Epidermal melanocyte (primary cell): ENCODE data around the gene CNMD.

Experiments used
- DNase-seq: peaks from one replicate; pipeline ENCODE4 v3.0.0; 2011; ENCODE audit warnings: low spot score; ENCODE audit not compliant: insufficient read length

CNMD gene

DNA sequence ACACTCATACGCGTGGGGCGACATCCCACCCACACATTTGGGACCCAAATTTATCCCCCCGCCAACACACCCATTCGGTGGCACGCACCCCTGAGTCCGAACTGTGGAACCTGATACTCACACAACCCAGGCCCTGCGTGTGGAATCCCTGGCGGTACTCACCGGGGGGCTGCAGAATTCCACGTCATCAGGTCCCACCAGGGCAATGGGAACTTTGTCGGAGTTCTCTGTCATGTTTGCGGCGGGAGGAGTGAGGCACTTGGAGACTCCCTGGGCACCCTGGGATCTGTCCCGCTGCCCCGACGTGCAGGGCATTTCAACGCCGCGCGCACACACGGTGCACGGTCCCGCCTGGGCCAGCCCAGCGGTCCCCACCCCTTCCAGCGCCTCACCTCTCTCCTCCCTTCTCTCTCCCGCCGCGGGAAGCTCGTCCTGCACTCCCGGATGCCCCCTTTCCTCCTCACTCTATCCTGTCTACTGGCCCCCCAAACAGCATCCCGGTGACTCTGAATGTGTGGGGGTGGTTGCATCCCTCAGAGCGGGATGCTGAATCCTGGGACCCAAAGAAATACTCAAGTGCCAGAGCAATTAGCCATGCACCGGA lies at the start of gene CNMD:
Gene CNMD (minus strand): TSS at position 353 of the 604 bp plus-strand sequence. CDS start 119 bp downstream, at position 234.
- no peak for DNase-seq

DNA sequence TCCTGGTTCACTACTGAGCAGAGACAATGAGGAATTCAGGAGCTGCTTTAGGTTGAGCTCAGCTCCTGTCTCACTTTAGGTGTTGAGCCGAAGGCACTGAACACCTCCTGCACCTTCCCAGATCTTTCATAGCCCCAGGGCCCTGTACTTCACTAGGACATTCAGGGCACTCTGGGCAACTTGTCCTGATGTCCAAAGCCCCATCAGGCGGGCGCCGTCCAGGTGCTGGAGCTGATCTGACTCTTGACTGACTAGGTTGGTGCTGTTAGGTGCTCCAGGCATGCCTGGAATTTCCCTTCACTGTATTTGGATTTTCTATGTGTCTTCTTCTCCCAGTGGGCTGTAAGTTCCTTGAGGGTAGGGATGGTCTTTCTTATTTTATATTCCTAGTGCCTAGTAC lies 48.4 kb upstream of the CNMD start:
- no peak for DNase-seq

DNA sequence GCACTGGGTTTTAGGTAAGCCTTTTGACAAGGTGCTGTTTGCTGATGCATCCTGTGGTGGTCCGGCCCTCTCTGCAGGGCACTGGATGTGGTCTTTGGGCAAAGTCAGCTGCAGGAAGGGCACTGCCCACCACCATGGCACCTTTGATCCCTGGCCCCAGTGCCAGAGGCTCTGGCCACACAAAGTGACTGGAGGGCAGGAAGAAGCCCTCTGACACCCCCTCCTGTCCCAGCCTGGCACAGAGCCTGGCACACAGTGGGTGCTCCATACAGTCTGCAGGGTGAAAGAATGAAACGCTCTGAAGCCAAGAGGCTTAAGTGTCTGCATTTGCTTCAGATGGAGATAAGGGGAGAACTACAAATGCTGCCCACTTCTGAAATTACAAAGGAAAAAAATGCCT lies 47.6 kb upstream of the CNMD start:
- DNase-seq: no peak

DNA sequence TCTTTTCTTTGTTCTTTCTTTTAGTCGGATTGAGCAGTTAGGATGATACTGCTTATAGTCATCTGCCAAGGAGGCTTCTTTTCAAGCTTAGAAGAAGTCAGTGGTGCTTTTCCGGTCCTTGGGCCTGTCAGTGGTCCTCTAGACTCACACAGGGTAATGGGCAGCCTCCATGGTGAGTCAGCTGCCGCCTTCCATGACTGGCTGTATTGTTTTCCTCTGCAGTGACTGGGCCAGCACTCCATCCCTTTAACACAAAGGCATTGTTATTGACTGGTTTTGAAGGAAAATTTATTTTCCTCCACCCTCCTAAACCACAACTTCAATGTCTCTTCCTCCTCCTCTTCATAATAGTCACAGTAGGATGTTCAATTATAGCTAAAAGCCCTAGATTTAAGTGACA lies 47.1 kb upstream of the CNMD start:
- DNase-seq: no peak

DNA sequence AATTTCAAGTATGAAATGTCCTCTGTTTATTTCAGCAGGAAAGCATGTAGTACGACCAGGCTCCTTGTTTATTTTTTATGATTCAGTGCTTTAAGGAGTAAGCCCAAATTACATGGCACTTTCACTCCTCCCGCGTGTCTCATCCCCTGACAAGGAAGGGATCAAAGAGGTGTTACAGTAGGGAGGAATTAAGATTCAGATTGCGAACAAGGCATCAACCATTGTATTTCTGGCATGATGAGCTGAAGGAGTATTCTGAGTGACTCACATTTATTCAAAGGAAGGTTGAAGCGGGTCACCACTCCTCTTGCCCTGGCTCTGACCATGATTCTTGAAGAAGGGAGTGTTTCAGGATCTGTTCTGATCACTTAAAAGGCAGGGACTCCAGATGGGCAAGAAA lies 46.1 kb upstream of the CNMD start:
- DNase-seq: no peak

GRCh38 chr13:52784591-52785340 lies 45.1 kb upstream of the CNMD start:
- no peak for DNase-seq

DNA sequence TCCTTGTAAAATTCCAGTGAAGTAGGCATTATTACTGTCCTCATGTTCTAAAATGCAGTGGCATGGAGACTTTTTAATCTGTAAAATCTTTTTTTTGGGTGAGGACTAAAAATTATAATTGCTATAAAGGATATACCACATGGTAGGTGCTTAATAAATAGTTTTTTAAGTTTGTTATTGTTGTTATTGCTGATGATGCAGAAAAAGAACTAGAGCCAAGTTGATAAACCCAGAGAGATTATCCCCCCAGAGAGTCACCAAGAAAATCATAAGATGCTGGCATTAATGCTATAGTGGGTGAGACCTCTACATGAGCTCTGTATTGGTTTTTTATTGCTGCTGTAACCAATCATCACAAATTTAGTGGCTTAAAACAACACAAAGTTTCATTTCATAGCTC lies 44.3 kb upstream of the CNMD start:
- no peak for DNase-seq

DNA sequence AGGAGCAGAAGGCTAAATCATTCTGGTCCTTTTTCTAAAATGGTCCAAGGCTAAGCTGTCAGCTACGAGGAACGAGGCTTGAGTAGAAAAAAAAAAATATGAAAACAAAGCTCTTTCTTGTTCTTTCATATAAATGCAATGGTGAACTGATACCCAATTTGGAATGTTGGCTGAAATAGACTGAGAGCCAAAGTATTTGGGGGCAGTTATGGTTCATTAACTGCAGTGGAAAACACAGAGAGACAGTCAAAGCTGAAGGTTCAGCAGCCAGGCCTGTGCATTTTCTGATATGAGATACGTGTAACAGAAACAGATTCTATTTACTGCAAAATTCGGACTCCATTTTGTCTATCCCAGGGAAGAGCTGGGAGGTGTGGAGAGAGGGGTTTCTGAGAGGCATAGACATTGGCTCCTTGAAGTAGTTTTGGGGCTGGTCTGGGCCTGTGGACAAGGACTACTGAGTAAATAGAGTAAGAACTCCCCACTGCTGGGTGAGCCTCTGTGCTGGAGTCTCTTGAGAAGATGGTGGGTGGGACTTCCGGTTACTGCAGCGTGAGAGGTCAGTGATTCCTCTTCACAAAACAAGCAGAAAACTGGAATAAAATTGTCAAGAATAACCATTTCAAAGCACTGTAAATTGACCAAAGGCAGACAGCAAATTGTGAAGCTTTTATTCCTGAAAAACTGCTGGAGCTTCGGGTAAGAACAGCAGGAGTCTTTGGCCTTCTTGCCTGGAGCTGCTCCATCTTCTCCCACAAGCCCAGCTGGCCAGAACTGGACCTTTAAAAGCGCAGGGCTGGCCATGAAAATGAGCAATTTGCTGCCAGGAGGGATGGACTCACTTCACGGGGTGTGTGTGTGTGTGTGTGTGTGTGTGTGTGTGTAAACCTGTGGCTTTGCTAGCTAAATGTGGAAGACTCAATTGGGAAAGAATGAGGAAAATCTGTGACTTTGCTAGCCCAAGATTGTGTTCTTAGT lies 43.1 kb upstream of the CNMD start:
- DNase-seq: no peak

DNA sequence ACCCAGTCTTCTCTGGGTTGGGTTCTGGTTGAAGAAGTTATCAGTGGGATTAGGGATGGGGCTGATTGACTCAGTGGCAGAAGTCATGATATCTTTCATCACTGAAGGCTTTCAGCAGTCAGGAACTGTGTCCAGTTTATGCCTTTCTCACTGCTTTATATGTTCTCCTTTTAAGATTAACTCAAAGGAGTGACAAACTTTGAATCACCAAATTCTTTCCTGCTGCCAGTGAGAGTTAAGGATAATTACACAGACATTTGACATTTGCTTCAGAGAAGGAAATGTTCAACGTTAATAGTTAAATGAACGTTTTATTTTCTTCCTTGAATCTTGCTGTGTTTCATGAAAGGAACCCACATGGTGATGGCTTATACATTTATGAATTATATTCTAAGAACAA lies 41.0 kb upstream of the CNMD start:
- no peak for DNase-seq

- DNase-seq: no peak
Observed at GRCh38 chr13:52780092-52780491, 40.5 kb upstream of the CNMD start.

DNA sequence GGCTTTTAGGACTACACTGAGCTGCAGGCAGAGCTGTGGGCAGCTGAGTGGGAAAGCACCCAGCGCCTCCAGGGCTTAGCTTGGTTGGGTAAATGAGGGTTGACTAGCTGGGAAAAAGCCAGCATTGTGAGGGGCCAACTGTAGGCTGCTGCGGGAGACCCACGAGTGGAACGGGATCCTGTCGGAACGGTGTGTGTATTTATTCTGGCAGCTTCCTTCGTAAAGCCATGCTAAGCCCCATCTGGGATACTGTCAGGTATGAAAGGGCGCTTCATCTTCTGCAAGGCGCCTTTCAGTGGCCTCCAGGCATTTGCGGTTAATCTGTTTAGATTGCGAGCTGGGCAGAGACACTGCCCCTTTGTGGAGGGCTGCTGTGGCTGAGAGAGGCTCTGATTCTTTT lies 39.5 kb upstream of the CNMD start:
- peak; percentile 70 for DNase-seq

- no peak for DNase-seq
Observed at GRCh38 chr13:52776726-52777125, 37.1 kb upstream of the CNMD start.

GRCh38 chr13:52775511-52775910 lies 35.9 kb upstream of the CNMD start:
- no peak for DNase-seq

GRCh38 chr13:52767949-52768516 lies 28.4 kb upstream of the CNMD start:
- DNase-seq: no peak

- DNase-seq: no peak
Observed at GRCh38 chr13:52765611-52766390, 26.2 kb upstream of the CNMD start.

GRCh38 chr13:52760077-52760476 lies 20.5 kb upstream of the CNMD start:
- DNase-seq: no peak

GRCh38 chr13:52758114-52758513 lies 18.5 kb upstream of the CNMD start:
- no peak for DNase-seq

DNA sequence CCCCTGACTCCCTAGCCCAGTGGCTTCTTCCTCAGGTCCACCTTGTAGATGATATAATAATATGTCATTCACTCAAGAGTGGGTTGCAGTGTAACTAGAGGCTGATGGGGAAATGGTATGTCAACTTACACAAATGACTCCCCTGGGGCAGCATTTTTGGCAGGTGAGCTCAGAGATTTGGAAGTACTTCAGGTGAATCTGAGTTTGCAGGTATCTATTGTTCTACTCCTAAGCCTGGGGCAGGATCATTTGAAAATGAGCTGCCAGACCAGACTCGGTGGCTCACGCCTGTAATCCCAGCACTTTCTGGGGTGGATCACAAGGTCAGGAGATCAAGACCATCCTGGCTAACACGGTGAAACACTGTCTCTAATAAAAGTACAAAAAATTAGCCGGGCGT lies 11.6 kb upstream of the CNMD start:
- DNase-seq: no peak

DNA sequence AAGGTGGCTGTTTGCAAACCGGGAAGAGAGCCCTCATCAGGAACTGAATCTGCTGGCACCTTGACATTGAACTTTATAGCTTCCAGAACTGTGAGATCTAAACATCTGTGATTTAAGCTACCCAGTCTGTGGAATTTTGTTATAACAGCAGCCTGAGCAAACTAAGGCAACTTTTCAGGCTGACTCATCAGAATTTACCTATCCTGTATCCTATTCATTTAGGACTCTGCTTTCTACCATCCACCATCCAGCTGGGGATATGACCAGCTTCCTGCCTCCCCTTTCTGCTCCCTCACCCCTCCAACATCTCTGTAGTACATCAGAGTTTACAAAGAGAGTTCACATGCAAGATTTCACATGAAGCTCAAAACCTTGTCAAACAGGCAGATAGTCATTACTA lies 11.1 kb upstream of the CNMD start:
- DNase-seq: no peak

GRCh38 chr13:52749419-52749818 lies 9.8 kb upstream of the CNMD start:
- DNase-seq: no peak

- DNase-seq: no peak
Observed at GRCh38 chr13:52746141-52746540, 6.5 kb upstream of the CNMD start.
